ENCODE data around the gene KCNK2.

GRCh38 chr1:215282557-215282956 is 200.0 kb downstream of the KCNK2 start:
- TF ChIP-seq POLR2A (IDR thresholded peaks at IDR 0.05; ENCODE audit: low read length) (no peak), GATA1 (IDR thresholded peaks at IDR 0.05; ENCODE audit: low read depth, low read length) (no peak)
